ENCODE data around the gene FRAT1. TPM values are rescaled to one million over a fixed set of nuclear protein-coding genes. Genes with fewer than 3 reads are reported as not detected.
A peak's percentile ranks its signal among the peaks of the same experiment; 100 is the strongest.

FRAT1 gene
- total and polyA plus RNA-seq, 2 donors (not counting 3 experiments of a cell fraction or from before 2014, with no cell fraction given) = 2.2 to 3.2 TPM

DNA sequence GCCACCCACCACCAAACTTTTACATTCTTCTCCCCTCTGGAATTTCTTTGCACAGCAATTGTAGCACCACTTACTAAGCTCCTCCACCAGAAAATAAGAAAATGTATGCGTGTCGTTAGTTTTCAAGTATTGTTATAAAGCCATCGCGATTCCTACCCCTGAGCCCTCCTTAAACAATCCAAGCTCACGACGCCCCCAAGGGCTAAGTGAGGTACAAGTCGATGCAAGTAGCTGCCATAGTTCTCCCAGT is 14.2 kb downstream of the FRAT1 start:
- dilution Hi-C loops (cut with MboI; ENCODE audit: extremely low pct_ligation_motif_present, low sequenced_read_pairs) = no loop called here
- H3K4me1 ChIP-seq (ENCODE audit: control insufficient read depth, extremely low read depth, insufficient read depth, low read length) = peaks cover 11% of the 10 kb centered on the region
- FAIRE-seq = peak; percentile 43
- peak overlapping the region; percentile 75 for H3K27ac ChIP-seq (ENCODE audit: insufficient read depth, low read depth, low read length)
- TF ChIP-seq, protein P1, sequence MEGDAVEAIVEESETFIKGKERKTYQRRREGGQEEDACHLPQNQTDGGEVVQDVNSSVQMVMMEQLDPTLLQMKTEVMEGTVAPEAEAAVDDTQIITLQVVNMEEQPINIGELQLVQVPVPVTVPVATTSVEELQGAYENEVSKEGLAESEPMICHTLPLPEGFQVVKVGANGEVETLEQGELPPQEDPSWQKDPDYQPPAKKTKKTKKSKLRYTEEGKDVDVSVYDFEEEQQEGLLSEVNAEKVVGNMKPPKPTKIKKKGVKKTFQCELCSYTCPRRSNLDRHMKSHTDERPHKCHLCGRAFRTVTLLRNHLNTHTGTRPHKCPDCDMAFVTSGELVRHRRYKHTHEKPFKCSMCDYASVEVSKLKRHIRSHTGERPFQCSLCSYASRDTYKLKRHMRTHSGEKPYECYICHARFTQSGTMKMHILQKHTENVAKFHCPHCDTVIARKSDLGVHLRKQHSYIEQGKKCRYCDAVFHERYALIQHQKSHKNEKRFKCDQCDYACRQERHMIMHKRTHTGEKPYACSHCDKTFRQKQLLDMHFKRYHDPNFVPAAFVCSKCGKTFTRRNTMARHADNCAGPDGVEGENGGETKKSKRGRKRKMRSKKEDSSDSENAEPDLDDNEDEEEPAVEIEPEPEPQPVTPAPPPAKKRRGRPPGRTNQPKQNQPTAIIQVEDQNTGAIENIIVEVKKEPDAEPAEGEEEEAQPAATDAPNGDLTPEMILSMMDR (IDR thresholded peaks at IDR 0.05; ENCODE audit: extremely low read depth in 1 of 2, insufficient read depth in 1 of 2, low read depth in 1 of 2, low read length in 2 of 2) = peak in 1 of 2 donors; percentile 16
- TF ChIP-seq MYC (IDR thresholded peaks at IDR 0.05; ENCODE audit: low read depth, low read length) = no peak
- no peak for TF ChIP-seq FOS (IDR thresholded peaks at IDR 0.05; ENCODE audit: borderline replicate concordance, insufficient read depth, low read length)
- peaks cover 24% of the 10 kb centered on the region for H3K79me2 ChIP-seq (ENCODE audit: control insufficient read depth, insufficient read depth, low read length)
- ChIA-PET POLR2A (interaction anchor here (3.4 kb wide), 1 partner anchor 14 kb away, joined by 10 read pairs; the partner anchor contains the start of gene FRAT1), CTCF (interaction anchor here (0.7 to 4.4 kb wide), 21 partner anchors 10 to 295 kb away, joined by 3 to 73 read pairs (median 9); partner anchors contain the start of genes ARHGAP19, FRAT1 and RRP12)
- H3K4me2 ChIP-seq (ENCODE audit: insufficient read depth, low read length) = peak overlapping the region; percentile 88
- peak overlapping the region; percentile 21 for H2AFZ ChIP-seq (ENCODE audit: low read depth, low read length)
- H3K4me3 ChIP-seq (replicated peaks in 1 of 3; ENCODE audit: insufficient read depth in 1 of 3, low read depth in 1 of 3, low read length in 3 of 3) = peak overlapping the region; percentile 32 to 84 (median 80)
- H3K36me3 ChIP-seq (ENCODE audit: control insufficient read depth in 2 of 2, extremely low read depth in 1 of 2, insufficient read depth in 2 of 2, low read length in 2 of 2) = peaks cover 0 to 5% of the 10 kb centered on the region in 2 experiments
- intact Hi-C loops (cut with micrococcal nuclease) = loop anchor here (1.0 to 10.0 kb wide), 4 partner anchors 22 to 258 kb away; partner anchors contain the start of gene ARHGAP19
- no peaks in the 10 kb centered on the region for H4K20me1 ChIP-seq (replicated peaks; ENCODE audit: control insufficient read depth, extremely low read depth, insufficient read depth, low read length)
- H3K27me3 ChIP-seq (ENCODE audit: control insufficient read depth in 2 of 2, insufficient read depth in 2 of 2, low read length in 2 of 2) = peaks cover 19 to 28% of the 10 kb centered on the region in 2 experiments
- DNase-seq (ENCODE audit: low read depth, low spot score) = peak; percentile 64
- BruUV-seq (replicated peaks) = no TSS peak
- peak overlapping the region; percentile 97 for H3K9ac ChIP-seq (replicated peaks; ENCODE audit: extremely low read depth, insufficient read depth, low read length)
- H3K9me1 ChIP-seq (replicated peaks; ENCODE audit: control insufficient read depth, extremely low read depth, insufficient read depth, low read length) = no peaks in the 10 kb centered on the region
- H3K9me3 ChIP-seq (replicated peaks; ENCODE audit: control insufficient read depth, insufficient read depth, low read length) = no peaks in the 10 kb centered on the region

Measured in endothelial cell of umbilical vein (primary cell).